Measurements from ENCODE around the gene VMP1. TPM values are rescaled to one million over a fixed set of nuclear protein-coding genes. Genes with fewer than 3 reads are reported as not detected.

VMP1 gene
- total and polyA plus RNA-seq, 2 of the 13 experiments (the other 11 are each of a cell fraction or from before 2014, with no cell fraction given): 186 to 271 TPM

- TF ChIP-seq KIAA2018 (CRISPR knock-in tag; IDR thresholded peaks at IDR 0.05; ENCODE audit: borderline replicate concordance) (no peak), HIC2 (CRISPR knock-in tag; IDR thresholded peaks at IDR 0.05; ENCODE audit: low read depth) (no peak), NKX3-1 (CRISPR knock-in tag; IDR thresholded peaks at IDR 0.05) (no peak; the same call in 1 of the 2 replicates), ZNF558 (CRISPR knock-in tag; IDR thresholded peaks at IDR 0.05; ENCODE audit: borderline replicate concordance) (0 out of 2 replicates have a peak, but pooled peaks have one; percentile 12), RXRA (CRISPR knock-in tag; IDR thresholded peaks at IDR 0.05) (peak; percentile 9; the same call in 1 of the 2 replicates), SMAD1 (CRISPR knock-in tag; IDR thresholded peaks at IDR 0.05; ENCODE audit: borderline replicate concordance, low read depth) (no peak), ZNF543 (CRISPR knock-in tag; IDR thresholded peaks at IDR 0.05) (no peak), SP4 (CRISPR knock-in tag; IDR thresholded peaks at IDR 0.05) (peak; percentile 50), ZNF446 (CRISPR knock-in tag; IDR thresholded peaks at IDR 0.05) (no peak), SOX13 (IDR thresholded peaks at IDR 0.05) (peak; percentile 69; the same call in 1 of the 2 replicates), SOX13 (CRISPR knock-in tag; conservative IDR thresholded peaks at IDR 0.05 in 1 of 2, IDR thresholded peaks at IDR 0.05 in 1 of 2) (peak; percentile 14 to 82; a peak in 2 of 4 replicates), ZNF839 (CRISPR knock-in tag; IDR thresholded peaks at IDR 0.05; ENCODE audit: borderline replicate concordance) (no peak), ZBTB8A (CRISPR knock-in tag; IDR thresholded peaks at IDR 0.05; ENCODE audit: borderline replicate concordance, low read depth) (no peak), GATAD2A (CRISPR knock-in tag; IDR thresholded peaks at IDR 0.05) (peak; percentile 75), PRPF4 (IDR thresholded peaks at IDR 0.05; ENCODE audit: low read depth, low read length, poor library complexity, severe bottlenecking) (no peak), ZSCAN30 (CRISPR knock-in tag; IDR thresholded peaks at IDR 0.05) (no peak; the same call in 1 of the 2 replicates), GABPA (IDR thresholded peaks at IDR 0.05; ENCODE audit: low read depth, low read length) (no peak), GABPA (CRISPR knock-in tag; IDR thresholded peaks at IDR 0.05; ENCODE audit: low read depth) (no peak; the same call in 1 of the 2 replicates), ZNF275 (CRISPR knock-in tag; IDR thresholded peaks at IDR 0.05; ENCODE audit: borderline replicate concordance) (no peak)
These were observed 139.1 kb downstream of the VMP1 start (continued) for GRCh38 chr17:59846394-59847165.
